Cardiac muscle cell (in vitro differentiated cells and primary cell): ENCODE data around the gene TOGARAM1. TPM values are rescaled to one million over a fixed set of nuclear protein-coding genes. Genes with fewer than 3 reads are reported as not detected.

Experiments
- DNase-seq, 2 donors: peaks; one replicate each; pipeline versions ENCODE4 v3.0.0 to v3.0.0-alpha.2; 2010 to 2017; ENCODE audit warnings: low read depth in 1 of 2, low spot score in 1 of 2
- H3K27ac ChIP-seq: fragments of 200-600 bp; sonication (generic); 2 replicates; pipeline ENCODE4 v1.5.1; 2016
- H3K27me3 ChIP-seq: fragments of 200-600 bp; sonication (generic); 2 replicates; pipeline ENCODE4 v1.6.0; 2016; ENCODE audit warnings: control low read depth
- H3K36me3 ChIP-seq: fragments of 200-600 bp; sonication (generic); 2 replicates; pipeline ENCODE4 v1.5.1; 2016; ENCODE audit warnings: control low read depth
- H3K4me1 ChIP-seq: fragments of 200-600 bp; sonication (generic); 2 replicates; pipeline ENCODE4 v1.8.1; 2017; ENCODE audit warnings: low read depth, mild to moderate bottlenecking, mixed run types
- H3K4me3 ChIP-seq: fragments of 200-600 bp; sonication (generic); 2 replicates; pipeline ENCODE4 v1.5.1; 2016; ENCODE audit warnings: mild to moderate bottlenecking
- H3K9me3 ChIP-seq: fragments of 200-600 bp; sonication (generic); 2 replicates; pipeline ENCODE4 v1.5.1; 2017; ENCODE audit warnings: low read depth, mild to moderate bottlenecking, control low read depth
- CTCF ChIP-seq: IDR thresholded peaks from 2 replicates; pipeline ENCODE4 v1.5.1; 2012; ENCODE audit warnings: low read depth, mild to moderate bottlenecking, low read length
- polyA plus RNA-seq: library from polyadenylated mRNA; unstranded; fragments of >200 nt; fragmentation: Nextera tagmentation; extraction: Ambion mirVana; gene quantifications from 2 replicates; pipeline ENCODE4 v1.2.1, GENCODE V29; 2016
- total RNA-seq: library from RNA; depleted of rRNA; stranded (reverse); fragments of >200 nt; gene quantifications from 2 replicates; pipeline ENCODE4 v1.2.3, GENCODE V29; 2016

The TOGARAM1 gene
- total and polyA plus RNA-seq, 2 experiments from 2014 or later, result 18.4 to 20.7 TPM

GRCh38 chr14:44963044-44963528, 1.1 kb downstream of the TOGARAM1 start:
- TF ChIP-seq CTCF, result no peak
- Histone ChIP-seq H3K4me1 (peaks cover 28% of the 10 kb centered on the region), H3K4me3 (peak overlapping the region; percentile 87), H3K27me3 (no peaks in the 10 kb centered on the region), H3K36me3 (no peaks in the 10 kb centered on the region), H3K9me3 (no peaks in the 10 kb centered on the region), H3K27ac (peak overlapping the region; percentile 79)
- no peak for DNase-seq

GRCh38 chr14:44963775-44964380, 1.9 kb downstream of the TOGARAM1 start:
- no peak for DNase-seq
- Histone ChIP-seq H3K4me1 (peaks cover 21% of the 10 kb centered on the region), H3K9me3 (no peaks in the 10 kb centered on the region), H3K36me3 (no peaks in the 10 kb centered on the region), H3K27ac (peak overlapping the region; percentile 79), H3K27me3 (no peaks in the 10 kb centered on the region), H3K4me3 (peak overlapping the region; percentile 87)
- no peak for TF ChIP-seq CTCF

GRCh38 chr14:44966601-44967336, 4.8 kb downstream of the TOGARAM1 start:
- DNase-seq, result peak in 1 of 2 donors; percentile 11
- Histone ChIP-seq H3K4me1 (peaks cover 10% of the 10 kb centered on the region), H3K27me3 (no peaks in the 10 kb centered on the region), H3K9me3 (no peaks in the 10 kb centered on the region), H3K36me3 (no peaks in the 10 kb centered on the region), H3K27ac (no peak overlapping the region), H3K4me3 (peak overlapping the region; percentile 87)
- no peak for TF ChIP-seq CTCF

- Histone ChIP-seq H3K4me1 (peaks cover 10% of the 10 kb centered on the region), H3K36me3 (no peaks in the 10 kb centered on the region), H3K27me3 (no peaks in the 10 kb centered on the region), H3K4me3 (no peak overlapping the region), H3K27ac (no peak overlapping the region), H3K9me3 (no peaks in the 10 kb centered on the region)
- DNase-seq, result no peak
- TF ChIP-seq CTCF, result no peak
These were observed 6.7 kb downstream of the TOGARAM1 start for GRCh38 chr14:44968714-44969113.

- Histone ChIP-seq H3K36me3 (no peaks in the 10 kb centered on the region), H3K27me3 (no peaks in the 10 kb centered on the region), H3K4me3 (no peak overlapping the region), H3K9me3 (no peaks in the 10 kb centered on the region), H3K4me1 (peaks cover 10% of the 10 kb centered on the region), H3K27ac (no peak overlapping the region)
- DNase-seq, result no peak
- no peak for TF ChIP-seq CTCF
These were observed 8.9 kb downstream of the TOGARAM1 start for GRCh38 chr14:44970907-44971306.
